K562 (cell line): ENCODE data around the gene KNCN. TPM values are rescaled to one million over a fixed set of nuclear protein-coding genes. Genes with fewer than 3 reads are reported as not detected.

Experiments
- ATAC-seq: fragments of 200-7000 bp; cut with Tn5 transposase; 3 replicates; pipeline ENCODE4 v1.9.1; 2020; ENCODE audit warnings: moderate library complexity
- BruUV-seq: library from RNA; stranded (reverse); fragments of 400-500 nt; replicated peaks from 2 replicates; lab custom pipeline; 2021; lab: Mats Ljungman, UMichigan
- CTCF ChIA-PET: fragments of 300-600 bp; formaldehyde crosslinking; extraction: SDS; loops from one replicate; lab custom pipeline; 2021; ENCODE audit warnings: low intra/inter-chr PET ratio; lab: Yijun Ruan, JAX
- POLR2A ChIA-PET: fragments of 300-600, 350-650 bp; sonication (Branson Sonifier 250); formaldehyde crosslinking; extraction: SDS; loops from one replicate; lab custom pipeline; 2021; ENCODE audit warnings: antibody characterized with exemption, inconsistent platforms; lab: Yijun Ruan, JAX
- DNase-seq, 4 experiments: peaks; one replicate each; pipeline versions ENCODE4 v3.0.0 to v3.0.0-alpha.2; 2011 to 2018; ENCODE audit warnings: low spot score in 3 of 4, mixed read lengths in 3 of 4; ENCODE audit errors: extremely low read depth in 1 of 4
- FAIRE-seq: peaks from 2 replicates; lab custom pipeline; 2011; peaks lifted over from hg19 to GRCh38; lab: Jason Lieb, UNC
- H2AFZ ChIP-seq: 2 replicates; pipeline ENCODE4 v1.6.0; 2011; ENCODE audit warnings: low read depth, low read length, control low read depth, inconsistent platforms
- H3K27ac ChIP-seq: fragments of 200-600 bp; 3 replicates; pipeline ENCODE4 v1.8.0; 2011; ENCODE audit warnings: low read depth, mild to moderate bottlenecking, control low read depth, inconsistent platforms, low read length, moderate library complexity, mixed read lengths; ENCODE audit errors: extremely low read depth
- H3K27me3 ChIP-seq, 2 experiments: fragments of 300-600 bp in 1 of 2; 2 replicates in 1 of 2; 3 replicates in 1 of 2; pipeline versions ENCODE4 v1.6.0 to v1.8.0; 2011; ENCODE audit warnings: inconsistent platforms in 2 of 2, low read length in 2 of 2, mild to moderate bottlenecking in 1 of 2, mixed read lengths in 1 of 2, moderate library complexity in 1 of 2; ENCODE audit not compliant: control insufficient read depth in 2 of 2, insufficient read depth in 2 of 2
- H3K36me3 ChIP-seq: fragments of 300-600 bp; 3 replicates; pipeline ENCODE4 v1.8.0; 2011; ENCODE audit warnings: mild to moderate bottlenecking, low read length, inconsistent platforms; ENCODE audit not compliant: control insufficient read depth, insufficient read depth
- H3K4me1 ChIP-seq, 2 experiments: fragments of 200-600 bp in 1 of 2; replicated peaks in 1 of 2; 2 replicates in 1 of 2; 3 replicates in 1 of 2; pipeline versions ENCODE4 v1.5.1 to v1.8.0; 2011; ENCODE audit warnings: inconsistent platforms in 2 of 2, low read length in 2 of 2, mild to moderate bottlenecking in 1 of 2, mixed read lengths in 1 of 2, moderate library complexity in 1 of 2; ENCODE audit not compliant: control insufficient read depth in 2 of 2, insufficient read depth in 2 of 2
- H3K4me2 ChIP-seq: 2 replicates; pipeline ENCODE4 v1.6.1; 2011; ENCODE audit warnings: low read length, control low read depth, inconsistent platforms, mixed read lengths; ENCODE audit not compliant: insufficient read depth
- H3K4me3 ChIP-seq: fragments of 200-600 bp; sonication (generic), shearing (Covaris generic); 2 replicates; pipeline ENCODE4 v1.5.1; 2016; ENCODE audit warnings: control low read depth, inconsistent platforms
- H3K79me2 ChIP-seq: fragments of 200-600 bp; 3 replicates; pipeline ENCODE4 v1.8.0; 2011; ENCODE audit warnings: low read length, inconsistent platforms; ENCODE audit not compliant: control insufficient read depth, insufficient read depth
- H3K9ac ChIP-seq, 2 experiments: 2 replicates each; pipeline versions ENCODE4 v1.6.0 to v1.6.1; 2011; ENCODE audit warnings: low read depth in 2 of 2, low read length in 2 of 2, control low read depth in 1 of 2, inconsistent platforms in 1 of 2, mild to moderate bottlenecking in 1 of 2, mixed read lengths in 1 of 2; ENCODE audit not compliant: insufficient read depth in 1 of 2
- H3K9me1 ChIP-seq: one replicate; pipeline ENCODE4 v1.6.0; 2011; ENCODE audit warnings: inconsistent platforms, mild to moderate bottlenecking, low read length, moderate library complexity; ENCODE audit not compliant: control insufficient read depth, insufficient read depth
- H3K9me3 ChIP-seq: replicated peaks from 2 replicates; pipeline ENCODE4 v1.5.1; 2011; ENCODE audit warnings: low read depth, low read length, inconsistent platforms; ENCODE audit not compliant: control insufficient read depth, insufficient read depth
- H4K20me1 ChIP-seq: replicated peaks from 2 replicates; pipeline ENCODE4 v1.6.1; 2011; ENCODE audit warnings: low read length, inconsistent platforms, mixed read lengths; ENCODE audit not compliant: control insufficient read depth, insufficient read depth
- CXXC5 ChIP-seq: fragments of 250-450 bp; sonication (Bioruptor Pico); IDR thresholded peaks from 2 replicates; pipeline ENCODE4 v1.8.0; 2022; ENCODE audit warnings: inconsistent platforms, mild to moderate bottlenecking, moderate library complexity
- FOSL1 ChIP-seq: fragments of 200-800 bp; sonication (Bioruptor generic); conservative IDR thresholded peaks from 2 replicates; pipeline ENCODE4 v1.6.1; 2016; ENCODE audit warnings: missing genetic modification characterization, missing compliant biosample characterization
- GATAD2A ChIP-seq: fragments of 450-650 bp; IDR thresholded peaks from 2 replicates; pipeline ENCODE4 v1.6.1; 2017
- HDAC1 ChIP-seq, 2 experiments: fragments of 450-650 bp; IDR thresholded peaks; 2 replicates each; pipeline ENCODE4 v1.6.1; 2016 to 2017; ENCODE audit warnings: inconsistent platforms in 1 of 2, mild to moderate bottlenecking in 1 of 2, moderate library complexity in 1 of 2
- HES1 ChIP-seq: fragments of 450-650 bp; IDR thresholded peaks from 2 replicates; pipeline ENCODE4 v1.6.1; 2016; ENCODE audit warnings: low read depth, mild to moderate bottlenecking, moderate library complexity
- HOXB6 ChIP-seq: fragments of 250-450 bp; sonication (Bioruptor Pico); IDR thresholded peaks from 2 replicates; pipeline ENCODE4 v1.5.1; 2022; ENCODE audit warnings: mild to moderate bottlenecking, borderline replicate concordance
- KLF16 ChIP-seq: IDR thresholded peaks from 2 replicates; pipeline ENCODE4 v1.6.1; 2016; ENCODE audit warnings: antibody characterized with exemption
- LCOR ChIP-seq: sonication (generic); formaldehyde crosslinking; IDR thresholded peaks from 2 replicates; pipeline ENCODE4 v1.8.0; 2022; ENCODE audit warnings: mild to moderate bottlenecking, missing genetic modification reagents
- PCBP2 ChIP-seq: fragments of 200-400 bp; formaldehyde crosslinking; IDR thresholded peaks from 2 replicates; pipeline ENCODE4 v1.6.1; 2018; ENCODE audit warnings: low read length, low read depth, mild to moderate bottlenecking, moderate library complexity; ENCODE audit not compliant: poor library complexity, severe bottlenecking
- RBM39 ChIP-seq: fragments of 200-400 bp; formaldehyde crosslinking; optimal IDR thresholded peaks from 2 replicates; pipeline ENCODE3; 2018; ENCODE audit warnings: low read depth, low read length
- STAT6 ChIP-seq: sonication (generic); formaldehyde crosslinking; IDR thresholded peaks from 2 replicates; pipeline ENCODE4 v1.8.1; 2023; ENCODE audit warnings: mild to moderate bottlenecking, missing genetic modification reagents
- XRCC5 ChIP-seq: fragments of 200-400 bp; formaldehyde crosslinking; IDR thresholded peaks from 2 replicates; pipeline ENCODE4 v1.6.1; 2017; ENCODE audit warnings: low read depth, mild to moderate bottlenecking, low read length
- ZBTB5 ChIP-seq: fragments of 450-650 bp; IDR thresholded peaks from 2 replicates; pipeline ENCODE4 v1.6.1; 2017; ENCODE audit warnings: antibody characterized with exemption
- WGBS: fragments of 100-300 bp; shearing (Covaris generic); methylation state at CpG from one replicate; pipeline ENCODE4 v1.1.6; 2016; ENCODE audit warnings: low coverage, mixed read lengths; ENCODE audit not compliant: insufficient coverage; ENCODE audit errors: missing lambda C conversion rate; 5-methylcytosine and 5-hydroxymethylcytosine counted together
- in situ Hi-C: fragments of 300-500 bp; cut with MboI; formaldehyde crosslinking; loops from 4 replicates; pipeline ENCODE4 v1.15.0; 2018; ENCODE audit warnings: inconsistent platforms, mixed read lengths
- intact Hi-C: fragments of 100-400 bp; cut with micrococcal nuclease; formaldehyde crosslinking; loops from 2 replicates; pipeline ENCODE4 v1.14.2; 2022
- polyA plus RNA-seq, 8 experiments: library from polyadenylated mRNA; depleted of rRNA in 4 of 8; stranded (reverse) in 5 of 8; unstranded in 3 of 8; fragments of >200 nt; fragmentation: Nextera tagmentation in 2 of 8; fragmentation: Illumina TruSeq in 1 of 8; extraction: Ambion mirVana in 2 of 8; extraction: Trizol in 1 of 8; gene quantifications; 2 replicates each; pipeline versions ENCODE4 v1.2.1 to v1.2.3, GENCODE V29; 2011 to 2014; ENCODE audit warnings: inconsistent platforms in 1 of 8, missing spikeins in 1 of 8
- total RNA-seq, 7 experiments: library from RNA; depleted of rRNA in 6 of 7; stranded (reverse); fragments of >200 nt in 6 of 7; fragmentation: Illumina TruSeq in 2 of 7; extraction: Trizol in 2 of 7; gene quantifications; 2 replicates each; pipeline versions ENCODE4 v1.2.1 to v1.2.3, GENCODE V29; 2011 to 2021; ENCODE audit warnings: low replicate concordance in 1 of 7

KNCN gene
- total and polyA plus RNA-seq, 9 of the 15 experiments (the other 6 are each of a cell fraction or from before 2014, with no cell fraction given) = not detected

DNA sequence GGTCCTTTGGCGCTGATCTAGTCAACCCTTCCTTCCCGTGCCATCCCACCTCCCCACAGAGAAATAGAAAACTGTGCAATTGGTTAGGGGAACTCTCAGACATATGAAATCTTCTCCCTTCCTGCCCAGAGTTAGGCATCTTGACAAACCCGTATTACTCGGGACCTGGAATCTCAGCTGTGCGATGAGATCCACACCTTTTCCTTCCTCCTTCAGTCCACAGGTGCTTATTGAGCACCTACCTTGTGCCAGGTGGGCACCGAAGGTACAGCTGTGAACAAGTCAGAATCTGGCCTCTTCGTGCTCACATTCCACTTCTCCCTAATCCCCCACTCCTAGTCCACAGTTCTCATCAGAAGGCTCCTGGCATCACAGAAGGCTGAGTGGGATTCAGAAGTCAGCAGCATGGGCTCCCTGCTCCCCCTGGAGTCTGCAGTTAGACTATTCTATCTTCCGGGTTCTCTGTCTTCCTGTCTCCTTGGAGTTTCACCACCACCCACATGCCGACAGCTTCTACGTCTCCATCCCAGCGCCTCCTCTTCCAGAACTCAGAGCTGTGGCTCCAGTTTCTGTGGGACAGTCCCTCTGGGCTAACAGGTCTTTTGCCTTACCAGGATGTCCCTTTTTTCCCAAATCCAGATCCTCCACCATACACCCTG is 23.0 kb downstream of the KNCN start (continued):
- TF ChIP-seq STAT6 (0 out of 2 replicates have a peak, but pooled peaks have one; percentile 51), HDAC1 (IDR thresholded peaks at IDR 0.05) (no peak), PCBP2 (no peak)

- ATAC-seq = peak; percentile 87
- DNase-seq = peak; percentile 87 to 94 (median 89)
- intact Hi-C loops (loop anchor here (1.0 to 2.0 kb wide), 5 partner anchors 50 to 195 kb away; no protein-coding TSS in a partner anchor), in situ Hi-C loops (loop anchor here (5.0 kb wide), 2 partner anchors 50 to 80 kb away; no protein-coding TSS in a partner anchor)
- Histone ChIP-seq H3K4me2 (peak overlapping the region; percentile 12), H4K20me1 (no peaks in the 10 kb centered on the region), H3K36me3 (no peaks in the 10 kb centered on the region), H3K27ac (no peak overlapping the region; the same call in 2 of the 3 replicates), H3K27me3 (no peaks in the 10 kb centered on the region), H3K9me1 (no peaks in the 10 kb centered on the region), H3K79me2 (no peaks in the 10 kb centered on the region), H3K4me3 (no peak overlapping the region), H3K9ac (no peak overlapping the region; a peak in 1 of 4 replicates), H2AFZ (peak overlapping the region; percentile 77; the same call in 1 of the 2 replicates), H3K4me1 (peaks cover 47 to 50% of the 10 kb centered on the region in 2 experiments), H3K9me3 (no peaks in the 10 kb centered on the region)
- no TSS peak for BruUV-seq
- ChIA-PET CTCF (interaction anchor here (0.6 to 7.0 kb wide), 8 partner anchors 21 to 198 kb away, joined by 3 to 144 read pairs (median 10); no protein-coding TSS in a partner anchor), POLR2A (interaction anchor here (0.6 to 2.4 kb wide), 11 partner anchors 10 to 117 kb away, joined by 3 to 7 read pairs (median 4); no protein-coding TSS in a partner anchor)
- WGBS = 19% methylated on average over 3 of the region's 3 CpGs
- peak; percentile 99 for FAIRE-seq
- TF ChIP-seq ZBTB5 (0 out of 2 replicates have a peak, but pooled peaks have one; percentile 15), LCOR (CRISPR knock-in tag) (peak; percentile 85), HES1 (no peak), CXXC5 (CRISPR knock-in tag) (0 out of 2 replicates have a peak, but pooled peaks have one; percentile 43), FOSL1 (peak; percentile 94), XRCC5 (peak; percentile 70; the same call in 1 of the 2 replicates), GATAD2A (peak; percentile 52; the same call in 1 of the 2 replicates), HOXB6 (CRISPR knock-in tag) (no peak), RBM39 (no peak), KLF16 (peak; percentile 77)
These were observed 23.8 kb downstream of the KNCN start for GRCh38 chr1:46527474-46528296.
